Neural progenitor cell (in vitro differentiated cells): ENCODE measurements around the gene CPNE4.

Source experiments
- CTCF ChIP-seq: fragments of 200-600 bp; sonication (generic); IDR thresholded peaks from 2 replicates; pipeline ENCODE4 v1.5.1; 2017; ENCODE audit warnings: antibody characterized with exemption, mild to moderate bottlenecking
- EZH2 ChIP-seq: fragments of 200-600 bp; sonication (generic); IDR thresholded peaks from 2 replicates; pipeline ENCODE4 v1.6.1; 2017; ENCODE audit warnings: antibody characterized with exemption, mild to moderate bottlenecking, moderate library complexity

DNA sequence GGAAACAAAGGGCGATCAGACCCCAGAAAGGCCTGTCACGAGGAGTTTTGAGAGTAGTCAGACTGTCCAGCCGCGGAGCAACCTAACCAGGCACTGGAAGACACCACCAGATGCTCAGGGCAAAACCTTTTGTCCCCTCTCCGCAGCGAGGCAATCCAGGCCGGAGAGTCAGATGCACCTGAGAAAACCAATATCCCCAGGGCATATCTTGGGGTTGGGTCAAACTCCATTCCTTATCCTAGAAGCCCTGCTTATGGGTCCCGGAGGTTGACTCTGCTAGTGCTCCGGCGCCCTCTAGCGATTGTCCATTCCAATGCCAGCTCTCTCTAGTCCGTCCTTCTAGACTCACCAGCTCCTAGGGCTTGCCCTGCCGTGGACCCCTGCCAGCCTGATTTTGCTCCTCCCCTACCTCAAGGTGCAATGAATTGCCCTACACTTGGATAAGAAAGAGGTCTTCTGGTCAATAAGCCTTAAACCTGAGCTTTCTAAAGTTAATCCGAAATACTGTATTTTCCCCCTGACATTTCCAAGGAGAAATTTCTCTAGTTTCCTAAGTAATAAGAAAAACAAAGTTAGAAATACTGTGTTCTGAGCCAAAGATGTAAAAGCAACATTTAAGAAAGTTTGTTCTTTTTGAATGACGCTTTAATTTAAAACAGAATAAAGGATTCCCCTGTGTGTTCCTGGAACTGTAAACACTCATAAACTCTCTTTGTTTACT is 5.5 kb downstream of the CPNE4 start:
- TF ChIP-seq CTCF (peak; percentile 95), EZH2 (no peak)
